ENCODE measurements around the gene KIF21B.
A peak's percentile ranks its signal among the peaks of the same experiment; 100 is the strongest.

KIF21B gene

DNA sequence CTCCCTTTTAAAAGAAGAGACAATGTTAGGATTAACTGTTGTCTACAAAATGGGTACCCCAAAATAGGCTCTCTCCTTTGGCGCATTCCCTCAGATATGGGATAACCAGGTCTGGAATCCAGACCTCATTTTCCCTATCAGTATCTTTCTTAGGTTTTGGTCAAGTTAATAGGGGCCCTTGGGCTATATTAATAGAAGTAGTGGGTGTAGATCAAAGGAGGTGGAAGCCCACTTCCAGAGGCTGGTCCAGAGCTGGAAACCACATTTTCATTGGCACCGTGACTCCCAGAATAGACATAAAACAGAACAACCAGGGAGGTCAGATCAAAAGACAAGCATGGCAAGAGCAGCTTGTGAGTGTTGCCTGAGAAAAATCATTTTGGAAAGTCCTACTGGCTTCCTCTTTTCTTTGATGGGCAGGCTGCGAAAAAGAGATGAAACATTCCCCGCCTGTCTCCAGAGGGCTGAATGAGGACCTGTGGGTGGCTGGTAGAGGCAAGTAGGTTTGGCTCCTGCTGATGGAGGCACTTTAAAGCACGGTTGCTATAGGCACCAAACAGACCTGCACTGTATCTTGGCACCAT, 25.8 kb upstream of the KIF21B start:
- H3K4me3 ChIP-seq (ENCODE audit: low read length): no peak overlapping the region
- DNase-seq (ENCODE audit: low read depth): no peak
- TF ChIP-seq, protein P1, sequence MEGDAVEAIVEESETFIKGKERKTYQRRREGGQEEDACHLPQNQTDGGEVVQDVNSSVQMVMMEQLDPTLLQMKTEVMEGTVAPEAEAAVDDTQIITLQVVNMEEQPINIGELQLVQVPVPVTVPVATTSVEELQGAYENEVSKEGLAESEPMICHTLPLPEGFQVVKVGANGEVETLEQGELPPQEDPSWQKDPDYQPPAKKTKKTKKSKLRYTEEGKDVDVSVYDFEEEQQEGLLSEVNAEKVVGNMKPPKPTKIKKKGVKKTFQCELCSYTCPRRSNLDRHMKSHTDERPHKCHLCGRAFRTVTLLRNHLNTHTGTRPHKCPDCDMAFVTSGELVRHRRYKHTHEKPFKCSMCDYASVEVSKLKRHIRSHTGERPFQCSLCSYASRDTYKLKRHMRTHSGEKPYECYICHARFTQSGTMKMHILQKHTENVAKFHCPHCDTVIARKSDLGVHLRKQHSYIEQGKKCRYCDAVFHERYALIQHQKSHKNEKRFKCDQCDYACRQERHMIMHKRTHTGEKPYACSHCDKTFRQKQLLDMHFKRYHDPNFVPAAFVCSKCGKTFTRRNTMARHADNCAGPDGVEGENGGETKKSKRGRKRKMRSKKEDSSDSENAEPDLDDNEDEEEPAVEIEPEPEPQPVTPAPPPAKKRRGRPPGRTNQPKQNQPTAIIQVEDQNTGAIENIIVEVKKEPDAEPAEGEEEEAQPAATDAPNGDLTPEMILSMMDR (conservative IDR thresholded peaks at IDR 0.05; ENCODE audit: low read length): no peak

- TF ChIP-seq, protein P1 (conservative IDR thresholded peaks at IDR 0.05; ENCODE audit: low read length): no peak
- no peak for DNase-seq (ENCODE audit: low read depth)
Observed at GRCh38 chr1:201048521-201048920, 25.0 kb upstream of the KIF21B start.

DNA sequence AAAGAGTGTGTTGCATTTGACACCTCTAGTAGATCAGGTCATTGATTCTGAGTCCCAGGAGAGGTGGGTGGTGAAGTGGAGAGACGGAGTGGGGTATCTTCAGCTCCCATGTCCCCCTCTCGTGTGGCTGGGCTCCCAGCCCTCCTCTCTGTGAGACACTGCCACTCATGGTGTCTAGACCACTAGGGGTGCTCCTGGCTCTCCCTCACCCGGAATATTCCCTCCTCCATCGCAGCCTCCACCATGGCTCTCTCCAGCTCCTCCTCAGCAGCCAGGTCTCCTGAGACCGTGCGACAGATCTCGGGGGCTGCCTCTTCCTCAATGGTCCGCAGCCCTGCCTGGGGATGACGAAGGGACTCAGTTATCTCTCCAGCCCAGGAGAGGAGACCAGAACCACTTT, 20.6 kb upstream of the KIF21B start:
- TF ChIP-seq, protein P1 (conservative IDR thresholded peaks at IDR 0.05; ENCODE audit: low read length): no peak
- no peak for DNase-seq (ENCODE audit: low read depth)
- no peak overlapping the region for H3K4me3 ChIP-seq (ENCODE audit: low read length)

More at GRCh38 chr1:201048521-201048920, 25.0 kb upstream of the KIF21B start:
- no peak overlapping the region for H3K4me3 ChIP-seq (ENCODE audit: low read length)

- peak; percentile 68 for DNase-seq (ENCODE audit: low read depth)
- TF ChIP-seq, protein P1 (conservative IDR thresholded peaks at IDR 0.05; ENCODE audit: low read length): peak; percentile 85
- no peak overlapping the region; the same call in 1 of the 2 replicates for H3K4me3 ChIP-seq (ENCODE audit: low read length)
Observed at GRCh38 chr1:201042779-201043461, 19.4 kb upstream of the KIF21B start.

DNA sequence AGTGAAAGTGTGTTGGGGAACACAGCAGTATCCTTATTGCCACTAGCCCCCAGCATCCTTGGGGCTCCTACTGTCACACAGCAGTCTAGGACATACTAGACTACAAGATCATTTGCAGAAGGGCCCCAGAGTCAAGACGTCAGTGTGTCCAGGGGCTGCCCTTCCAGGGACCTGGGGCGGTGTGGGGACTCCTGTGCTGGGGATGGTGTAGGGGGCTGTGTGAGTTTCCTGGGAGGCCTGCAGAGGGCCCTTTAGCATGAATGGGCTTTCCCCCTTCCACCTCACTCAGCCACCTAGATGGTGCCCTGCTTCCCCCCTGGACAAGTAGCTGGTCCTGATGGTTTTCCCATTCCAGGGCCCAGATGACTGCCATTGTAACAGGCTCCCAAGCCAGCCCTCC, 17.5 kb upstream of the KIF21B start:
- no peak overlapping the region for H3K4me3 ChIP-seq (ENCODE audit: low read length)
- no peak for DNase-seq (ENCODE audit: low read depth)
- TF ChIP-seq, protein P1 (conservative IDR thresholded peaks at IDR 0.05; ENCODE audit: low read length): no peak

GRCh38 chr1:201039876-201040275, 16.4 kb upstream of the KIF21B start:
- no peak overlapping the region for H3K4me3 ChIP-seq (ENCODE audit: low read length)
- no peak for DNase-seq (ENCODE audit: low read depth)
- TF ChIP-seq, protein P1 (conservative IDR thresholded peaks at IDR 0.05; ENCODE audit: low read length): no peak

- TF ChIP-seq, protein P1 (conservative IDR thresholded peaks at IDR 0.05; ENCODE audit: low read length): no peak
- H3K4me3 ChIP-seq (ENCODE audit: low read length): no peak overlapping the region
- no peak for DNase-seq (ENCODE audit: low read depth)
Observed at GRCh38 chr1:201039418-201039817, 15.9 kb upstream of the KIF21B start.

All from AG10803 (cell line).